HepG2 (cell line): Measurements from ENCODE around the gene TRPV4. TPM values are rescaled to one million over a fixed set of nuclear protein-coding genes. Genes with fewer than 3 reads are reported as not detected.

Experiments
- ATF7 ChIP-seq, 2 experiments: fragments of 450-650 bp in 1 of 2; sonication (generic) in 1 of 2; formaldehyde crosslinking in 1 of 2; IDR thresholded peaks; 2 replicates each; pipeline versions ENCODE4 v1.4.0 to v1.6.1; 2016 to 2020; ENCODE audit warnings: antibody characterized with exemption in 1 of 2, mild to moderate bottlenecking in 1 of 2, missing genetic modification reagents in 1 of 2
- CEBPB ChIP-seq: IDR thresholded peaks from 2 replicates; pipeline ENCODE4 v1.6.1; 2011; ENCODE audit warnings: low read depth, low read length, improper control_type of control experiment, borderline replicate concordance
- CREB1 ChIP-seq, 2 experiments: fragments of 450-650 bp in 1 of 2; IDR thresholded peaks; 2 replicates each; pipeline ENCODE4 v1.6.1; 2016 to 2017; ENCODE audit warnings: control low read depth in 1 of 2, mild to moderate bottlenecking in 1 of 2, missing compliant biosample characterization in 1 of 2, missing genetic modification characterization in 1 of 2
- JUND ChIP-seq: sonication (generic); formaldehyde crosslinking; IDR thresholded peaks from 2 replicates; pipeline ENCODE4 v1.8.0; 2022; ENCODE audit warnings: mild to moderate bottlenecking, missing genetic modification reagents
- LCORL ChIP-seq, 2 experiments: fragments of 450-650 bp in 1 of 2; sonication (generic) in 1 of 2; formaldehyde crosslinking in 1 of 2; IDR thresholded peaks; 2 replicates each; pipeline versions ENCODE4 v1.5.0 to v1.6.1; 2017 to 2020; ENCODE audit warnings: antibody characterized with exemption in 1 of 2, missing genetic modification reagents in 1 of 2
- NPAS2 ChIP-seq: sonication (generic); formaldehyde crosslinking; IDR thresholded peaks from 2 replicates; pipeline ENCODE4 v1.8.0; 2022; ENCODE audit warnings: mild to moderate bottlenecking, missing genetic modification reagents, borderline replicate concordance
- PITX1 ChIP-seq: sonication (generic); formaldehyde crosslinking; IDR thresholded peaks from 2 replicates; pipeline ENCODE4 v1.5.1; 2020; ENCODE audit warnings: mild to moderate bottlenecking, missing genetic modification reagents
- TSC22D2 ChIP-seq: sonication (generic); formaldehyde crosslinking; IDR thresholded peaks from 2 replicates; pipeline ENCODE4 v1.5.1; 2020; ENCODE audit warnings: missing genetic modification reagents, mild to moderate bottlenecking, borderline replicate concordance
- WIZ ChIP-seq: sonication (generic); formaldehyde crosslinking; IDR thresholded peaks from 2 replicates; pipeline ENCODE4 v1.5.1; 2020; ENCODE audit warnings: mild to moderate bottlenecking, missing genetic modification reagents
- ZBED4 ChIP-seq: sonication (generic); formaldehyde crosslinking; IDR thresholded peaks from 2 replicates; pipeline ENCODE4 v1.4.0; 2020; ENCODE audit warnings: missing genetic modification reagents, borderline replicate concordance
- ZFP41 ChIP-seq: sonication (generic); formaldehyde crosslinking; IDR thresholded peaks from 2 replicates; pipeline ENCODE4 v1.4.0; 2020; ENCODE audit warnings: mild to moderate bottlenecking, missing genetic modification reagents, borderline replicate concordance
- ZHX1 ChIP-seq: sonication (generic); formaldehyde crosslinking; IDR thresholded peaks from 2 replicates; pipeline ENCODE4 v1.8.1; 2022; ENCODE audit warnings: low read depth, mild to moderate bottlenecking, missing genetic modification reagents
- ZNF451 ChIP-seq: sonication (generic); formaldehyde crosslinking; IDR thresholded peaks from 2 replicates; pipeline ENCODE4 v1.5.0; 2020; ENCODE audit warnings: mild to moderate bottlenecking, missing genetic modification reagents
- ZNF468 ChIP-seq: sonication (generic); formaldehyde crosslinking; IDR thresholded peaks from 2 replicates; pipeline ENCODE4 v1.8.0; 2022; ENCODE audit warnings: mild to moderate bottlenecking, moderate library complexity, missing genetic modification reagents
- ZNF644 ChIP-seq: IDR thresholded peaks from 2 replicates; pipeline ENCODE4 v1.6.1; 2016; ENCODE audit warnings: low read depth
- ZNF713 ChIP-seq: sonication (generic); formaldehyde crosslinking; IDR thresholded peaks from 2 replicates; pipeline ENCODE4 v1.4.0; 2020; ENCODE audit warnings: mild to moderate bottlenecking, missing genetic modification reagents
- polyA plus RNA-seq, 8 experiments: library from polyadenylated mRNA; depleted of rRNA in 3 of 8; stranded (reverse) in 7 of 8; unstranded in 1 of 8; fragments of >200 nt; fragmentation: Illumina TruSeq in 4 of 8; extraction: Trizol in 4 of 8; gene quantifications; 2 replicates each; pipeline versions ENCODE4 v1.2.1 to v1.2.3, GENCODE V29; 2011 to 2016; ENCODE audit warnings: low read depth in 4 of 8, missing spikeins in 1 of 8, mixed read lengths in 1 of 8; ENCODE audit not compliant: insufficient read depth in 1 of 8
- total RNA-seq, 5 experiments: library from RNA; depleted of rRNA; stranded (reverse); fragments of >200 nt; fragmentation: Illumina TruSeq; extraction: Trizol; gene quantifications; 2 replicates each; pipeline ENCODE4 v1.2.3, GENCODE V29; 2016; ENCODE audit warnings: low read depth in 1 of 5
- TF ChIP-seq, protein P1 (sequence below): IDR thresholded peaks from 2 replicates; pipeline ENCODE4 v1.6.1; 2016; ENCODE audit warnings: low read depth, control low read depth
- TF ChIP-seq, protein P2 (sequence below), 2 experiments: fragments of 450-650 bp in 1 of 2; sonication (generic) in 1 of 2; formaldehyde crosslinking; IDR thresholded peaks; 2 replicates each; pipeline versions ENCODE4 v1.5.0 to v1.8.0; 2020 to 2022; ENCODE audit warnings: mild to moderate bottlenecking in 1 of 2, missing genetic modification reagents in 1 of 2

Gene TRPV4
- total and polyA plus RNA-seq, 2 of the 13 experiments (the other 11 are each of a cell fraction or from before 2014, with no cell fraction given), result 0.66 to 4.7 TPM

DNA sequence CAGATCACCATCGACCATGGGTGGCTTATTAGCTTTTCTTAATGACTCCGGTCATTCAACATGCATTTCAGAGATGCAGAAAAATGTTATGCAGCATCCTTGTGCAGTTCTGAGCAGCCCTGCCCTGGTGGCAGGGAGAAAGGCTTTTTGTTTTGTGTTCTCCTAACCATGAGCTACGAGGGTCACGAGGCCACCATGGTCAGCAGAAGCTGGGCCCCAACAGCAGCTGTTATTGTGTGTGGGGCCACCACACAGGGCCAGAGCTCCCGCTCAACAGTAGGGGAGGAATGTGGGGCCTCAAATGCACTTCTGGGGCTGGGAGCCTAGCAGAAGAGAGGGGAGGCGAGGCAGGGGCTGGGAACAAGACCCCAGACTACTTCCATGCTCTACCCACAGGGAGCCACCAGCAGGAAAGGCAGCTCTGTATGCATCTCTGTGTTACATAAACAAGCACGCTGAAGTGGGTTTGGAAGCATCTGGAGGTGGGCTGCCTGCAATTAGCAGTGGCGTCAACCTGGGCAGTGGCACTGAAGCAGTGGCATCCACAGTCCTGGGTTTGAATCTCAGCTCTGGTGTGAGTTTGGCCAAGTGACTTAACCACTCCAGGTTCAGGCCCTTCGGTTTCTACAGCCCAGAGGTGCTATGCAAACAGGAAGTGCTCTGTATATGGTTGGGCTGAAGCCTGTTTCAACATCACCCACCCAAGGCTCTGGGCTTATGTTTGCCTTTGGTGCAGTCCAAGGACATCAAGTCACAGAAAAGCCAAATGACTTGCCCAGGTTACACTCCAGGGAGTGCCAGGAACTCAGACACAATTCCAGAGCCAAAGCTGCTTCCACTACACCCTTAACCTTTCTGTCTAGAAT is 30.9 kb upstream of the TRPV4 start (continued):
- TF ChIP-seq ZHX1 (CRISPR knock-in tag) (no peak; the same call in 1 of the 2 replicates), JUND (0 out of 2 replicates have a peak, but pooled peaks have one; percentile 15), ZBED4 (CRISPR knock-in tag) (no peak; the same call in 1 of the 2 replicates), PITX1 (peak; percentile 90), ZNF468 (CRISPR knock-in tag) (no peak), ZNF451 (CRISPR knock-in tag) (no peak), ZFP41 (CRISPR knock-in tag) (0 out of 2 replicates have a peak, but pooled peaks have one; percentile 59), CREB1 (IDR thresholded peaks at IDR 0.05) (no peak), CREB1 (CRISPR knock-in tag; IDR thresholded peaks at IDR 0.05) (peak; percentile 60), WIZ (CRISPR knock-in tag) (no peak), ZNF644 (peak; percentile 92), LCORL (IDR thresholded peaks at IDR 0.05) (no peak), LCORL (CRISPR knock-in tag; IDR thresholded peaks at IDR 0.05) (peak; percentile 84; the same call in 1 of the 2 replicates), CEBPB (peak; percentile 93), ZNF713 (CRISPR knock-in tag) (no peak), TSC22D2 (CRISPR knock-in tag) (peak; percentile 39; the same call in 1 of the 2 replicates), ATF7 (IDR thresholded peaks at IDR 0.05) (no peak), ATF7 (CRISPR knock-in tag; IDR thresholded peaks at IDR 0.05) (peak; percentile 72), NPAS2 (CRISPR knock-in tag) (no peak)
- TF ChIP-seq, protein P1, sequence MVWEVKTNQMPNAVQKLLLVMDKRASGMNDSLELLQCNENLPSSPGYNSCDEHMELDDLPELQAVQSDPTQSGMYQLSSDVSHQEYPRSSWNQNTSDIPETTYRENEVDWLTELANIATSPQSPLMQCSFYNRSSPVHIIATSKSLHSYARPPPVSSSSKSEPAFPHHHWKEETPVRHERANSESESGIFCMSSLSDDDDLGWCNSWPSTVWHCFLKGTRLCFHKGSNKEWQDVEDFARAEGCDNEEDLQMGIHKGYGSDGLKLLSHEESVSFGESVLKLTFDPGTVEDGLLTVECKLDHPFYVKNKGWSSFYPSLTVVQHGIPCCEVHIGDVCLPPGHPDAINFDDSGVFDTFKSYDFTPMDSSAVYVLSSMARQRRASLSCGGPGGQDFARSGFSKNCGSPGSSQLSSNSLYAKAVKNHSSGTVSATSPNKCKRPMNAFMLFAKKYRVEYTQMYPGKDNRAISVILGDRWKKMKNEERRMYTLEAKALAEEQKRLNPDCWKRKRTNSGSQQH (CRISPR knock-in tag), result 0 out of 2 replicates have a peak, but pooled peaks have one; percentile 39
- TF ChIP-seq, protein P2, sequence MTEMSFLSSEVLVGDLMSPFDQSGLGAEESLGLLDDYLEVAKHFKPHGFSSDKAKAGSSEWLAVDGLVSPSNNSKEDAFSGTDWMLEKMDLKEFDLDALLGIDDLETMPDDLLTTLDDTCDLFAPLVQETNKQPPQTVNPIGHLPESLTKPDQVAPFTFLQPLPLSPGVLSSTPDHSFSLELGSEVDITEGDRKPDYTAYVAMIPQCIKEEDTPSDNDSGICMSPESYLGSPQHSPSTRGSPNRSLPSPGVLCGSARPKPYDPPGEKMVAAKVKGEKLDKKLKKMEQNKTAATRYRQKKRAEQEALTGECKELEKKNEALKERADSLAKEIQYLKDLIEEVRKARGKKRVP (CRISPR knock-in tag; IDR thresholded peaks at IDR 0.05), result peak in 1 of 2 experiments; percentile 62; a peak in 2 of 4 replicates
